Measurements from ENCODE around the gene LSAMP. TPM values are rescaled to one million over a fixed set of nuclear protein-coding genes. Genes with fewer than 3 reads are reported as not detected.

Gene LSAMP
- total RNA-seq, 1 donor from 2014 or later: 16.4 TPM

DNA sequence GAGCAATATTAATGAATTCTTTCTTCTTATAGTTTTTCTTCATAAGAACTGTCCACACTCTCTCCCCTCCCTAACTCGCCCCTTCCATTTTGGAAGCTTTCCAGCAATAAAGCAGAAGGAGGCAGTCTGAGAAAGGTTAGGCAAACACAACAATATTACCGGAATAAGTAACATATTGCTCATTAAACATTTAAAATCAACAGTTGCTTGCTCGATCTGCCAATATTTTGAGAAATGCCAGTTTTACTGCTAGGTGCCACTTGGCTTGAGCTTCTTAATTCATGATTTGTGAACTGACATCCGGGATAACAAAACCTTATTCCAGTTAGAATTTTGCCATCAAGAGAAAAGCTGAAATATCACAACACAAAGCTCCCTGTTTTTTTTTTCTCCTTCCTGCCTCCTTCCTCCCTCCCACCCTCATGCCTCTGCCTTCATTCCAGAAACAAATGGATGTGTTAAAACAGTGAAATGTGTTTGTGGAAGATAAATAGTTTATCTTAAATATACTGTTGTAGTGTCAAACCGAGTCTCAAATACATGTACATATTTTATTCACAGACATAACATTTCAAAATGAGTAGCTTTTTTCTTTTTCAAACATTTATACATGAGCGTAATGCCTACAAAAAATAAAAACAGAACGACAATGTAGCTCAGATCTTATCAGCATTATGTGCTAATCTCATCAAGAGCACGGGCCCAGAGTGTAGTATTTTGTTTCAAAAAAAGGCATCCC lies 568.2 kb downstream of the LSAMP start:
- no peaks in the 10 kb centered on the region for H3K9me3 Mint-ChIP-seq (ENCODE audit: unreplicated experiment)
- no peak overlapping the region for H3K4me3 Mint-ChIP-seq (ENCODE audit: unreplicated experiment)
- DNase-seq (ENCODE audit: low read depth): no peak

DNA sequence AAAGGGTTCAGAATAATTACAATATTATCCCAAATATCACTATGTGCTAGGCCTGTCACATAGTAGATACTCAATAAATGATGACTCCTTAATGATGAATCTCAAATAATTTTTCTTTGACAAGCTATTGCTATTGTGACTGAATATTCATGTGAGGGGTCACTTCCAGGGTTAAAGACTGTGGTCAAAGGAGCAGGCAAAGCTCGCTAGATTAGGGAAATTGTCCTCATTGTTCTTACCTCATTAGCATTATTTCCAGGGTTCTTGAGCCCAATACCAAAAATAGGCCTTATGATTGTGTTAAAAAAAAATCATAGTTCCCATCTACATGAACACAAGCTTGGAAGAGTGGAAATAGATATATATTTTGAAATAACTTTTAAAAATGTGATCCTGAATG lies 569.8 kb downstream of the LSAMP start:
- DNase-seq (ENCODE audit: low read depth) (no peak), FAIRE-seq (no peak)
- H3K4me3 ChIP-seq (ENCODE audit: insufficient read depth, low read depth, low read length): no peak overlapping the region
- Mint-ChIP-seq H3K4me3 (ENCODE audit: unreplicated experiment) (no peak overlapping the region), H3K27me3 (ENCODE audit: low read depth, unreplicated experiment) (no peaks in the 10 kb centered on the region), H3K9me3 (ENCODE audit: unreplicated experiment) (no peaks in the 10 kb centered on the region), H3K27ac (ENCODE audit: unreplicated experiment) (no peak overlapping the region), H3K36me3 (ENCODE audit: low read depth, unreplicated experiment) (no peaks in the 10 kb centered on the region), H3K4me1 (ENCODE audit: low read depth, unreplicated experiment) (peaks cover 2% of the 10 kb centered on the region)
- no peaks in the 10 kb centered on the region for H3K9me3 ChIP-seq (ENCODE audit: insufficient read depth, low read depth, low read length)
- no peak overlapping the region for H2AFZ ChIP-seq (ENCODE audit: low read depth, low read length)
- H4K20me1 ChIP-seq (ENCODE audit: insufficient read depth, low read length): no peaks in the 10 kb centered on the region
- no peak overlapping the region for H3K4me2 ChIP-seq (ENCODE audit: low read length)
- H3K79me2 ChIP-seq (ENCODE audit: insufficient read depth, low read length): no peaks in the 10 kb centered on the region
- no peak overlapping the region for H3K9ac ChIP-seq (ENCODE audit: low read length)
- TF ChIP-seq EZH2 (IDR thresholded peaks at IDR 0.05; ENCODE audit: insufficient read depth, low read length): no peak
- TF ChIP-seq, protein P1, sequence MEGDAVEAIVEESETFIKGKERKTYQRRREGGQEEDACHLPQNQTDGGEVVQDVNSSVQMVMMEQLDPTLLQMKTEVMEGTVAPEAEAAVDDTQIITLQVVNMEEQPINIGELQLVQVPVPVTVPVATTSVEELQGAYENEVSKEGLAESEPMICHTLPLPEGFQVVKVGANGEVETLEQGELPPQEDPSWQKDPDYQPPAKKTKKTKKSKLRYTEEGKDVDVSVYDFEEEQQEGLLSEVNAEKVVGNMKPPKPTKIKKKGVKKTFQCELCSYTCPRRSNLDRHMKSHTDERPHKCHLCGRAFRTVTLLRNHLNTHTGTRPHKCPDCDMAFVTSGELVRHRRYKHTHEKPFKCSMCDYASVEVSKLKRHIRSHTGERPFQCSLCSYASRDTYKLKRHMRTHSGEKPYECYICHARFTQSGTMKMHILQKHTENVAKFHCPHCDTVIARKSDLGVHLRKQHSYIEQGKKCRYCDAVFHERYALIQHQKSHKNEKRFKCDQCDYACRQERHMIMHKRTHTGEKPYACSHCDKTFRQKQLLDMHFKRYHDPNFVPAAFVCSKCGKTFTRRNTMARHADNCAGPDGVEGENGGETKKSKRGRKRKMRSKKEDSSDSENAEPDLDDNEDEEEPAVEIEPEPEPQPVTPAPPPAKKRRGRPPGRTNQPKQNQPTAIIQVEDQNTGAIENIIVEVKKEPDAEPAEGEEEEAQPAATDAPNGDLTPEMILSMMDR (IDR thresholded peaks at IDR 0.05; ENCODE audit: insufficient read depth, low read depth, low read length): no peak
- H3K4me1 ChIP-seq (ENCODE audit: insufficient read depth, low read length): no peaks in the 10 kb centered on the region
- no peaks in the 10 kb centered on the region for H3K27me3 ChIP-seq (ENCODE audit: insufficient read depth, low read length)
- no peaks in the 10 kb centered on the region for H3K36me3 ChIP-seq (ENCODE audit: insufficient read depth, low read length)
- H3K27ac ChIP-seq (ENCODE audit: low read depth, low read length): no peak overlapping the region

More for the DNA sequence above, 568.2 kb downstream of the LSAMP start:
- H3K27ac Mint-ChIP-seq (ENCODE audit: unreplicated experiment): no peak overlapping the region
- Histone ChIP-seq H2AFZ (ENCODE audit: low read depth, low read length) (no peak overlapping the region), H3K9me3 (ENCODE audit: insufficient read depth, low read depth, low read length) (no peaks in the 10 kb centered on the region), H3K36me3 (ENCODE audit: insufficient read depth, low read length) (no peaks in the 10 kb centered on the region), H3K4me1 (ENCODE audit: insufficient read depth, low read length) (no peaks in the 10 kb centered on the region), H4K20me1 (ENCODE audit: insufficient read depth, low read length) (no peaks in the 10 kb centered on the region), H3K4me2 (ENCODE audit: low read length) (no peak overlapping the region), H3K27ac (ENCODE audit: low read depth, low read length) (no peak overlapping the region), H3K79me2 (ENCODE audit: insufficient read depth, low read length) (no peaks in the 10 kb centered on the region), H3K27me3 (ENCODE audit: insufficient read depth, low read length) (no peaks in the 10 kb centered on the region), H3K9ac (ENCODE audit: low read length) (no peak overlapping the region), H3K4me3 (ENCODE audit: insufficient read depth, low read depth, low read length) (no peak overlapping the region)
- H3K4me1 Mint-ChIP-seq (ENCODE audit: low read depth, unreplicated experiment): peaks cover 2% of the 10 kb centered on the region
- FAIRE-seq: no peak
- no peak for TF ChIP-seq EZH2 (IDR thresholded peaks at IDR 0.05; ENCODE audit: insufficient read depth, low read length)
- TF ChIP-seq, protein P1 (IDR thresholded peaks at IDR 0.05; ENCODE audit: insufficient read depth, low read depth, low read length): no peak
- no peaks in the 10 kb centered on the region for H3K36me3 Mint-ChIP-seq (ENCODE audit: low read depth, unreplicated experiment)
- H3K27me3 Mint-ChIP-seq (ENCODE audit: low read depth, unreplicated experiment): no peaks in the 10 kb centered on the region

DNA sequence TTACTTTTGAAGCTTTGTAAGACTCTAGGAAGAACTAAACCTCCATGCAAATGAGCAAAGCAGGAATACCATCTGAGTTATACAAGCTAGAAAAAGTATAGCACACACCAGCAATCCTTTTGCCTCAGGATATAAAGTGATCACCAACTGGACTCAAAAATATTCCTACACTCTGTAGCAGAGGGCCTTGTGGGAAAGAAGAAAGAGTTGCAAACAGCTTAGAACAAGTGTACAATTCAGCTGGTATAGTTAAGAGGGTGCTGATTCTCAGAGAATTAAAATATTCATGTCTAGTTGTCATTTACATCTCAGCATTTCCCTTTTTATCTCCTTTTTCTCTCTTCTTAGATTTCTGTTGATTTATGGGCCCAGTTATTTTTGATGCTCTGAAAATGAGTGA lies 573.6 kb downstream of the LSAMP start:
- FAIRE-seq: no peak
- Mint-ChIP-seq H3K27me3 (ENCODE audit: low read depth, unreplicated experiment) (no peaks in the 10 kb centered on the region), H3K9me3 (ENCODE audit: unreplicated experiment) (no peaks in the 10 kb centered on the region), H3K36me3 (ENCODE audit: low read depth, unreplicated experiment) (no peaks in the 10 kb centered on the region), H3K27ac (ENCODE audit: unreplicated experiment) (no peak overlapping the region), H3K4me1 (ENCODE audit: low read depth, unreplicated experiment) (no peaks in the 10 kb centered on the region), H3K4me3 (ENCODE audit: unreplicated experiment) (no peak overlapping the region)
- no peak for TF ChIP-seq EZH2 (IDR thresholded peaks at IDR 0.05; ENCODE audit: insufficient read depth, low read length)
- TF ChIP-seq, protein P1 (IDR thresholded peaks at IDR 0.05; ENCODE audit: insufficient read depth, low read depth, low read length): no peak
- Histone ChIP-seq H3K79me2 (ENCODE audit: insufficient read depth, low read length) (no peaks in the 10 kb centered on the region), H4K20me1 (ENCODE audit: insufficient read depth, low read length) (no peaks in the 10 kb centered on the region), H3K27ac (ENCODE audit: low read depth, low read length) (no peak overlapping the region), H3K36me3 (ENCODE audit: insufficient read depth, low read length) (no peaks in the 10 kb centered on the region), H3K9ac (ENCODE audit: low read length) (no peak overlapping the region), H3K9me3 (ENCODE audit: insufficient read depth, low read depth, low read length) (no peaks in the 10 kb centered on the region), H3K4me2 (ENCODE audit: low read length) (no peak overlapping the region), H3K27me3 (ENCODE audit: insufficient read depth, low read length) (no peaks in the 10 kb centered on the region), H2AFZ (ENCODE audit: low read depth, low read length) (no peak overlapping the region), H3K4me1 (ENCODE audit: insufficient read depth, low read length) (no peaks in the 10 kb centered on the region), H3K4me3 (ENCODE audit: insufficient read depth, low read depth, low read length) (no peak overlapping the region)
- DNase-seq (ENCODE audit: low read depth): no peak

Measured in astrocyte (in vitro differentiated cells and primary cell).